Measurements from ENCODE around the gene ELL2. TPM values are rescaled to one million over a fixed set of nuclear protein-coding genes. Genes with fewer than 3 reads are reported as not detected.

Gene ELL2
- total RNA-seq, 2 donors from 2014 or later = 83.9 to 248 TPM

DNA sequence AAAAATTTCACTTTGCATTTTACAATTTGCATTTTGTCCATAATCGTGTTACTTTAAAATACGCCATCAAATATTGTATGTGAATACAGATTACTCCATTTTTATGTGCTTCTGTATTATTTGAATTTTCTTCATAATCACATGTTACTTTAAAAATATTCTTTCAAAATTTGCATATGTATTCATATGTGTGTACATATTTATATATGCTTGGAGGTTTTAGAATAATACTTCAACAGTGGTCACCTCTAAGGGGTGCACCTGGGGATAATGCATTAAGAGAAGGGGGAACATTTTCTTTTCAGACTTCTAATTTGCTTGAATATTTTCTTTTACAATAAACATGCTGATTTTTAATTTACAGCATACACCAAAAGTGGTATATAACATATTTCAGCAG is 21.9 kb upstream of the ELL2 start:
- Histone ChIP-seq H3K4me1 (ENCODE audit: control insufficient read depth in 1 of 2, low read depth in 2 of 2) (peaks cover 4 to 32% of the 10 kb centered on the region in 2 donors), H3K27me3 (replicated peaks; ENCODE audit: insufficient read depth) (no peaks in the 10 kb centered on the region), H3K27ac (no peak overlapping the region), H3K36me3 (no peaks in the 10 kb centered on the region), H3K9me3 (no peaks in the 10 kb centered on the region), H3K4me3 (no peak overlapping the region)
- DNase-seq (ENCODE audit: low spot score) (no peak), ATAC-seq (ENCODE audit: insufficient number of reproducible peaks, low FRiP score, low read depth) (no peak)
- TF ChIP-seq, protein P1, sequence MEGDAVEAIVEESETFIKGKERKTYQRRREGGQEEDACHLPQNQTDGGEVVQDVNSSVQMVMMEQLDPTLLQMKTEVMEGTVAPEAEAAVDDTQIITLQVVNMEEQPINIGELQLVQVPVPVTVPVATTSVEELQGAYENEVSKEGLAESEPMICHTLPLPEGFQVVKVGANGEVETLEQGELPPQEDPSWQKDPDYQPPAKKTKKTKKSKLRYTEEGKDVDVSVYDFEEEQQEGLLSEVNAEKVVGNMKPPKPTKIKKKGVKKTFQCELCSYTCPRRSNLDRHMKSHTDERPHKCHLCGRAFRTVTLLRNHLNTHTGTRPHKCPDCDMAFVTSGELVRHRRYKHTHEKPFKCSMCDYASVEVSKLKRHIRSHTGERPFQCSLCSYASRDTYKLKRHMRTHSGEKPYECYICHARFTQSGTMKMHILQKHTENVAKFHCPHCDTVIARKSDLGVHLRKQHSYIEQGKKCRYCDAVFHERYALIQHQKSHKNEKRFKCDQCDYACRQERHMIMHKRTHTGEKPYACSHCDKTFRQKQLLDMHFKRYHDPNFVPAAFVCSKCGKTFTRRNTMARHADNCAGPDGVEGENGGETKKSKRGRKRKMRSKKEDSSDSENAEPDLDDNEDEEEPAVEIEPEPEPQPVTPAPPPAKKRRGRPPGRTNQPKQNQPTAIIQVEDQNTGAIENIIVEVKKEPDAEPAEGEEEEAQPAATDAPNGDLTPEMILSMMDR (IDR thresholded peaks at IDR 0.05) = no peak

DNA sequence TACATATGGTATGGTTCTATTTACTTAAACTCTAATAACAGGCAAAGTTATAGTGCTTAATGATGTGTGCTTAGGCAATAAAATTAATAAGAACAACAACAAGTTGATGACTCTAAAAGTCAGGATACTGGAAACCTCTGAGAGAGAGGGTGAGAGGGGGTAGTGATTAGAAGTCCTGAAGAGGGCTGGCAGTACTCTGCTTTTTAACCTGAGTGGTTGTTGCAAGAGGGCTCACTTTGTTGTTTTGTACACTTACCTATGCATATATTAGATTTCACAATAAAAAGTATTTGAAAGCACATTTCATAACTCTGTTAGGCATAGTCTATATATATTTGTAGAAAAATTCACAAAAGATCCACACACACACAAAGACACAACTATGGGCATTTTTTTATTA is 21.4 kb upstream of the ELL2 start:
- no peaks in the 10 kb centered on the region for H3K9me3 ChIP-seq

DNA sequence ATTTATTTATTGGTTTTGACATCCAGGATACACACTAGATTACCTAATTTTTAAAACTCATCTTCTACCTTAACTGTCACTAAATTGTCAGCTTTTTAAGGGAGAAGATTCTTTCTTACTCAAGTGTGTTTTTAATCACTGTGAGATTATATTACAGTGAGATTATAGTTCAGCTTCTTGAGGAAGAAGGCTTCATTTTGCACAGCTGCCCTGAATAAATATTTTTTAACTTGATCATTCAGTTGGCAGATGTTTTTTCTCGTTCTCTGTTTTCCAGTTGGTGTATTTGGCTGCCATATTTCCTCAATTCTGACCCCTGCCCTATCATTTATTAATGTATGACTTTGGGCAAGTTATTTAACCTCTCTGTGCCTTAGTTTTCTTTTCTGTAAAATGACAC is 15.0 kb upstream of the ELL2 start:
- ATAC-seq (ENCODE audit: insufficient number of reproducible peaks, low FRiP score, low read depth) (no peak), DNase-seq (ENCODE audit: low spot score) (no peak)
- TF ChIP-seq, protein P1 (IDR thresholded peaks at IDR 0.05) = no peak
- no peaks in the 10 kb centered on the region for H3K36me3 ChIP-seq
- no peak overlapping the region for H3K4me3 ChIP-seq
- no peaks in the 10 kb centered on the region for H3K27me3 ChIP-seq (replicated peaks; ENCODE audit: insufficient read depth)
- H3K9me3 ChIP-seq = no peaks in the 10 kb centered on the region
- no peak overlapping the region for H3K27ac ChIP-seq
- H3K4me1 ChIP-seq (ENCODE audit: control insufficient read depth in 1 of 2, low read depth in 2 of 2) = no peaks in the 10 kb centered on the region

More for the DNA sequence above, 21.4 kb upstream of the ELL2 start:
- TF ChIP-seq, protein P1 (IDR thresholded peaks at IDR 0.05) = no peak
- no peaks in the 10 kb centered on the region for H3K36me3 ChIP-seq
- no peak overlapping the region for H3K27ac ChIP-seq
- no peaks in the 10 kb centered on the region for H3K27me3 ChIP-seq (replicated peaks; ENCODE audit: insufficient read depth)
- no peak for DNase-seq (ENCODE audit: low spot score)
- peaks cover 4 to 32% of the 10 kb centered on the region in 2 donors for H3K4me1 ChIP-seq (ENCODE audit: control insufficient read depth in 1 of 2, low read depth in 2 of 2)
- ATAC-seq (ENCODE audit: insufficient number of reproducible peaks, low FRiP score, low read depth) = no peak
- no peak overlapping the region for H3K4me3 ChIP-seq

DNA sequence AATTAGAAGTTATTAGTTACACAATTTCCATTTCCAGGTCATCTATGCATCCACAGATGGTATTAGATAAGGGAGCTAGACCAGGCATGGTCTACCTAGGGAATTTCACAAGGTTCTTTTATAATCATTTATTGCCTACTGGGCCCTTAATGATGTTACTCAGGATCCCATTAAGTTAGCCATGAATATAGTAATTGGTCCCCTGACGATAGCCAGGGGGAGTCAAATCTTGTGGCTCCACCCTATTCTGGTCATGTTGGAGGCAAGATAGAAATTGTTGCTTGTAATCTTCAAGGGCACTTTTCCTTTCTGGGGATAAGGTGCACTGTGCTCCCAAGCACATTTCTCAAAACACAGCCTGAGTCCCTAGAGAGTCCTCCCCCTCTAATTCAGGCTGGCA is 14.1 kb upstream of the ELL2 start:
- ATAC-seq (ENCODE audit: insufficient number of reproducible peaks, low FRiP score, low read depth) = no peak
- no peaks in the 10 kb centered on the region for H3K4me1 ChIP-seq (ENCODE audit: control insufficient read depth in 1 of 2, low read depth in 2 of 2)
- H3K27ac ChIP-seq = no peak overlapping the region
- H3K27me3 ChIP-seq (replicated peaks; ENCODE audit: insufficient read depth) = no peaks in the 10 kb centered on the region
- TF ChIP-seq, protein P1 (IDR thresholded peaks at IDR 0.05) = no peak
- no peaks in the 10 kb centered on the region for H3K36me3 ChIP-seq
- no peaks in the 10 kb centered on the region for H3K9me3 ChIP-seq
- no peak overlapping the region for H3K4me3 ChIP-seq
- DNase-seq (ENCODE audit: low spot score) = no peak

DNA sequence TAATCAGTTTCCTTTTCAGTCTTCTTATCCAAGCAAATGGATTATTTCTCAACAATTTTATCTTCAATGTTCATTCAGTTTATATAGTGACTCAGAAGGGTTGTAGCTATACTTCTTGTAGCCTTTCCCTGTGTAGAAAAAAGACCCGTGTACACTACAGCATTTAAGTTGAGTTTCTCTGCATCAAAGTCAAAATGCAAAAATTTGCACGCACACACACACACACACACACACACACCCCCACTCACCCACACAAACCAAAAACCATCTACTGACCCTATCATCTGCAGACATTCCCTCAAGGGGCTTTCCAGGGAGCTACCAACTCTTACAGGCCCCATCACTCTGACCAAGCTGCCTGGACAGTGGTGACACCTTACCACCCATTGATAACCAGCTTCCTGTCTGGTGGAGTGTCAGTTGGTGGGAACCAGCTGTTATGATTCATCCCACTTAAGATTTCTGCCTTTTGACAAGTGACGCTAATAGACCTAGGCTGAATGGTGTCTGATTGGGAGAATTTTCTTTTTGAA is 12.2 kb upstream of the ELL2 start:
- Histone ChIP-seq H3K27me3 (replicated peaks; ENCODE audit: insufficient read depth) (no peaks in the 10 kb centered on the region), H3K9me3 (no peaks in the 10 kb centered on the region), H3K36me3 (no peaks in the 10 kb centered on the region), H3K4me1 (ENCODE audit: control insufficient read depth in 1 of 2, low read depth in 2 of 2) (no peaks in the 10 kb centered on the region), H3K4me3 (no peak overlapping the region), H3K27ac (no peak overlapping the region)
- DNase-seq (ENCODE audit: low spot score) (no peak), ATAC-seq (ENCODE audit: insufficient number of reproducible peaks, low FRiP score, low read depth) (peak; percentile 59)
- TF ChIP-seq, protein P1 (IDR thresholded peaks at IDR 0.05) = no peak
